IMR-90 (cell line): ENCODE measurements around the gene WDR74. TPM values are rescaled to one million over a fixed set of nuclear protein-coding genes. Genes with fewer than 3 reads are reported as not detected.

Experiments used
- ATAC-seq: fragments of 200-7000 bp; cut with Tn5 transposase; 2 replicates; pipeline ENCODE4 v1.9.1; 2020; ENCODE audit warnings: low read depth, mild to moderate bottlenecking, moderate library complexity
- BruUV-seq: library from RNA; stranded (reverse); fragments of 400-500 nt; replicated peaks from 2 replicates; lab custom pipeline; 2021; lab: Mats Ljungman, UMichigan
- CTCF ChIA-PET: fragments of 300-600 bp; formaldehyde crosslinking; extraction: SDS; loops from one replicate; lab custom pipeline; 2021; ENCODE audit warnings: antibody characterized with exemption; lab: Yijun Ruan, JAX
- POLR2A ChIA-PET: fragments of 300-600 bp; sonication (Branson Sonifier 250); formaldehyde crosslinking; loops from one replicate; lab custom pipeline; 2022; ENCODE audit warnings: antibody characterized with exemption; ENCODE audit not compliant: unreplicated experiment; lab: Charles Lee
- DNase-seq: peaks from one replicate; pipeline ENCODE4 v3.0.0; 2013
- H2AFZ ChIP-seq: replicated peaks from 2 replicates; pipeline ENCODE3; 2013; ENCODE audit warnings: low read length, mild to moderate bottlenecking; ENCODE audit not compliant: poor library complexity
- H2AK5ac ChIP-seq: 2 replicates; pipeline ENCODE4 v1.6.1; 2013; ENCODE audit warnings: low read depth, low read length, inconsistent platforms
- H2AK9ac ChIP-seq: replicated peaks from 2 replicates; pipeline ENCODE3; 2013; ENCODE audit warnings: mild to moderate bottlenecking, low read depth, low read length, moderate library complexity; ENCODE audit not compliant: poor library complexity
- H2BK120ac ChIP-seq: 2 replicates; pipeline ENCODE4 v1.6.1; 2013; ENCODE audit warnings: low read depth, low read length, inconsistent platforms
- H2BK15ac ChIP-seq: 3 replicates; pipeline ENCODE4 v1.6.1; 2013; ENCODE audit warnings: low read depth, low read length, inconsistent platforms
- H2BK20ac ChIP-seq: 2 replicates; pipeline ENCODE4 v1.6.1; 2013; ENCODE audit warnings: low read depth, mild to moderate bottlenecking, inconsistent platforms, low read length, moderate library complexity
- H2BK5ac ChIP-seq: 2 replicates; pipeline ENCODE4 v1.6.1; 2013; ENCODE audit warnings: mild to moderate bottlenecking, low read depth, low read length, inconsistent platforms; ENCODE audit not compliant: poor library complexity, severe bottlenecking
- H3K14ac ChIP-seq: replicated peaks from 2 replicates; pipeline ENCODE4 v1.6.1; 2013; ENCODE audit warnings: low read depth, low read length, inconsistent platforms
- H3K18ac ChIP-seq: 2 replicates; pipeline ENCODE4 v1.6.1; 2013; ENCODE audit warnings: low read depth, low read length, control low read depth
- H3K23ac ChIP-seq: 2 replicates; pipeline ENCODE4 v1.6.1; 2013; ENCODE audit warnings: low read depth, low read length, inconsistent platforms
- H3K27ac ChIP-seq: 2 replicates; pipeline ENCODE4 v1.5.1; 2013; ENCODE audit warnings: mild to moderate bottlenecking, control low read depth, low read length; ENCODE audit not compliant: insufficient read depth
- H3K27me3 ChIP-seq: 2 replicates; pipeline ENCODE4 v1.6.1; 2013; ENCODE audit warnings: low read length; ENCODE audit not compliant: control insufficient read depth, insufficient read depth
- H3K36me3 ChIP-seq: 2 replicates; pipeline ENCODE4 v1.6.1; 2013; ENCODE audit warnings: low read length, mixed read lengths; ENCODE audit not compliant: control insufficient read depth, insufficient read depth
- H3K4ac ChIP-seq: 2 replicates; pipeline ENCODE4 v1.6.1; 2013; ENCODE audit warnings: low read depth, low read length, inconsistent platforms
- H3K4me1 ChIP-seq: 2 replicates; pipeline ENCODE4 v1.6.1; 2013; ENCODE audit warnings: low read length, mixed read lengths; ENCODE audit not compliant: control insufficient read depth, insufficient read depth
- H3K4me2 ChIP-seq: 2 replicates; pipeline ENCODE4 v1.6.1; 2013; ENCODE audit warnings: low read depth, mild to moderate bottlenecking, control low read depth, low read length, moderate library complexity
- H3K4me3 ChIP-seq: 2 replicates; pipeline ENCODE4 v1.5.1; 2013; ENCODE audit warnings: low read depth, mild to moderate bottlenecking, control low read depth, low read length, moderate library complexity; ENCODE audit not compliant: insufficient read depth
- H3K56ac ChIP-seq: 2 replicates; pipeline ENCODE4 v1.6.1; 2013; ENCODE audit warnings: low read length, inconsistent platforms; ENCODE audit not compliant: insufficient read depth; ENCODE audit errors: extremely low read depth
- H3K79me1 ChIP-seq, 2 experiments: 2 replicates each; pipeline ENCODE4 v1.6.1; 2013; ENCODE audit warnings: low read length in 2 of 2, inconsistent platforms in 1 of 2, low read depth in 1 of 2
- H3K9ac ChIP-seq: 2 replicates; pipeline ENCODE4 v1.6.1; 2013; ENCODE audit warnings: low read depth, low read length, control low read depth
- H3K9me1 ChIP-seq: 2 replicates; pipeline ENCODE4 v1.6.1; 2013; ENCODE audit warnings: low read length, inconsistent platforms; ENCODE audit not compliant: insufficient read depth
- H3K9me3 ChIP-seq: 2 replicates; pipeline ENCODE4 v1.6.1; 2013; ENCODE audit warnings: low read length; ENCODE audit not compliant: control insufficient read depth, insufficient read depth
- H4K20me1 ChIP-seq: 2 replicates; pipeline ENCODE4 v1.6.1; 2013; ENCODE audit warnings: low read length, inconsistent platforms; ENCODE audit not compliant: insufficient read depth
- H4K5ac ChIP-seq: 2 replicates; pipeline ENCODE4 v1.6.1; 2013; ENCODE audit warnings: mild to moderate bottlenecking, low read depth, low read length, control low read depth
- H4K8ac ChIP-seq, 2 experiments: 2 replicates each; pipeline ENCODE4 v1.6.1; 2013; ENCODE audit warnings: low read depth in 2 of 2, low read length in 2 of 2, control low read depth in 1 of 2, inconsistent platforms in 1 of 2
- H4K91ac ChIP-seq: 2 replicates; pipeline ENCODE4 v1.6.1; 2013; ENCODE audit warnings: low read depth, low read length, inconsistent platforms; ENCODE audit not compliant: insufficient read depth
- BHLHE40 ChIP-seq: fragments of 150-350 bp; IDR thresholded peaks from 2 replicates; pipeline ENCODE4 v1.6.1; 2016; ENCODE audit warnings: mild to moderate bottlenecking, low read depth, low read length
- CEBPB ChIP-seq: IDR thresholded peaks from 2 replicates; pipeline ENCODE4 v1.6.1; 2012; ENCODE audit warnings: low read depth, low read length, improper control_type of control experiment
- CTCF ChIP-seq: conservative IDR thresholded peaks from 2 replicates; pipeline ENCODE4 v1.5.1; 2012; ENCODE audit warnings: mild to moderate bottlenecking, low read depth, low read length, improper control_type of control experiment
- ELK1 ChIP-seq: fragments of 150-350 bp; IDR thresholded peaks from 2 replicates; pipeline ENCODE4 v1.6.1; 2016; ENCODE audit warnings: low read depth, mild to moderate bottlenecking, low read length, moderate library complexity, borderline replicate concordance
- FOS ChIP-seq: fragments of 150-350 bp; IDR thresholded peaks from 2 replicates; pipeline ENCODE4 v1.6.1; 2016; ENCODE audit warnings: low read depth, low read length
- MAFK ChIP-seq: IDR thresholded peaks from 2 replicates; pipeline ENCODE4 v1.6.1; 2012; ENCODE audit warnings: low read depth, low read length, improper control_type of control experiment
- MAZ ChIP-seq: IDR thresholded peaks from 2 replicates; pipeline ENCODE4 v1.6.1; 2012; ENCODE audit warnings: low read depth, mild to moderate bottlenecking, low read length, improper control_type of control experiment, moderate library complexity, borderline replicate concordance
- MXI1 ChIP-seq: IDR thresholded peaks from 2 replicates; pipeline ENCODE4 v1.6.1; 2012; ENCODE audit warnings: low read depth, mild to moderate bottlenecking, low read length, moderate library complexity, borderline replicate concordance
- NFE2L2 ChIP-seq: fragments of 150-350 bp; IDR thresholded peaks from 2 replicates; pipeline ENCODE4 v1.6.1; 2016; ENCODE audit warnings: low read depth, mild to moderate bottlenecking, low read length
- POLR2A ChIP-seq: IDR thresholded peaks from 2 replicates; pipeline ENCODE4 v1.6.1; 2012; ENCODE audit warnings: mild to moderate bottlenecking, low read depth, low read length
- RAD21 ChIP-seq: IDR thresholded peaks from 2 replicates; pipeline ENCODE4 v1.6.1; 2012; ENCODE audit warnings: low read length, improper control_type of control experiment
- RCOR1 ChIP-seq: IDR thresholded peaks from 2 replicates; pipeline ENCODE4 v1.6.1; 2012; ENCODE audit warnings: mild to moderate bottlenecking, low read length, improper control_type of control experiment; ENCODE audit not compliant: insufficient replicate concordance
- RFX5 ChIP-seq: IDR thresholded peaks from 2 replicates; pipeline ENCODE4 v1.8.0; 2012; ENCODE audit warnings: low read depth, mild to moderate bottlenecking, low read length, moderate library complexity
- SMC3 ChIP-seq: fragments of 150-350 bp; IDR thresholded peaks from 2 replicates; pipeline ENCODE4 v1.6.1; 2016; ENCODE audit warnings: low read depth, mild to moderate bottlenecking, antibody characterized with exemption, low read length, moderate library complexity
- USF2 ChIP-seq: fragments of 150-350 bp; IDR thresholded peaks from 2 replicates; pipeline ENCODE4 v1.6.1; 2017; ENCODE audit warnings: mild to moderate bottlenecking, antibody characterized with exemption, low read length, low read depth
- WGBS, 2 experiments: methylation state at CpG; one replicate each; pipeline versions ENCODE4 v1.1.5 to v1.1.7; 2013; ENCODE audit warnings: missing lambda C conversion rate in 2 of 2; ENCODE audit not compliant: insufficient read length in 1 of 2; ENCODE audit errors: extremely low coverage in 2 of 2; 5-methylcytosine and 5-hydroxymethylcytosine counted together
- dilution Hi-C: fragments of 300-500 bp; cut with HindIII; formaldehyde crosslinking; loops from one replicate; pipeline ENCODE4 v1.14.3; 2018; ENCODE audit warnings: low sequenced_read_pairs; ENCODE audit not compliant: unreplicated experiment
- in situ Hi-C: fragments of 300-500 bp; cut with MboI; formaldehyde crosslinking; loops from 3 replicates; pipeline ENCODE4 v1.14.3; 2019; ENCODE audit warnings: low sequenced_read_pairs, inconsistent platforms, mixed read lengths
- intact Hi-C: fragments of 100-400 bp; cut with micrococcal nuclease; formaldehyde crosslinking; loops from 2 replicates; pipeline ENCODE4 v1.10.0; 2022
- polyA plus RNA-seq, 3 experiments: library from polyadenylated mRNA; depleted of rRNA; stranded (reverse); fragments of >200 nt; gene quantifications; 2 replicates each; pipeline ENCODE4 v1.2.3, GENCODE V29; 2012; ENCODE audit warnings: low replicate concordance in 1 of 3
- total RNA-seq: library from RNA; depleted of rRNA; stranded (reverse); fragments of >200 nt; gene quantifications from 2 replicates; pipeline ENCODE4 v1.2.3, GENCODE V29; 2012

The WDR74 gene
- total and polyA plus RNA-seq, 2 of the 4 experiments (the other 2 are of a cell fraction): 38.4 to 44.3 TPM

- Histone ChIP-seq H3K9ac (no peak overlapping the region), H3K56ac (no peak overlapping the region), H2BK20ac (no peak overlapping the region), H2BK120ac (no peak overlapping the region), H3K79me1 (peaks cover 0 to 2% of the 10 kb centered on the region in 2 experiments; a peak in 1 of 4 replicates), H3K4me3 (no peak overlapping the region), H3K4me1 (peaks cover 8% of the 10 kb centered on the region), H3K4ac (no peak overlapping the region), H3K18ac (no peak overlapping the region), H4K20me1 (no peaks in the 10 kb centered on the region; the same call in none of the 2 replicates), H3K14ac (no peak overlapping the region), H3K36me3 (no peaks in the 10 kb centered on the region), H3K9me3 (no peaks in the 10 kb centered on the region), H4K91ac (no peak overlapping the region), H4K8ac (no peak overlapping the region), H2AK9ac (no peak overlapping the region), H3K23ac (peak overlapping the region; percentile 24; the same call in 1 of the 2 replicates), H3K27ac (no peak overlapping the region), H2AK5ac (no peak overlapping the region), H3K27me3 (no peaks in the 10 kb centered on the region), H3K9me1 (no peaks in the 10 kb centered on the region), H2AFZ (no peak overlapping the region), H2BK15ac (no peak overlapping the region), H4K5ac (no peak overlapping the region), H2BK5ac (no peak overlapping the region), H3K4me2 (no peak overlapping the region)
- in situ Hi-C loops: no loop called here
- intact Hi-C loops: no loop called here
- DNase-seq (no peak), ATAC-seq (no peak)
- ChIA-PET CTCF (interaction anchor here (1.1 kb wide), 1 partner anchor 58 kb away, joined by 4 read pairs; no protein-coding TSS in a partner anchor), POLR2A (no interaction called here)
- no CpG with 5 or more reads among the region's 3 CpGs for WGBS, 2 experiments
- dilution Hi-C loops: no loop called here
- TF ChIP-seq MXI1 (no peak), ELK1 (no peak), USF2 (no peak), RAD21 (no peak), CTCF (no peak), FOS (no peak), SMC3 (no peak), MAFK (no peak), MAZ (no peak), POLR2A (no peak), BHLHE40 (no peak), RFX5 (no peak), NFE2L2 (no peak), CEBPB (no peak), RCOR1 (no peak)
- no TSS peak for BruUV-seq
Measured at GRCh38 chr11:62844154-62844553, 4.8 kb upstream of the WDR74 start.
